Embryonic facial prominence (tissue), 1 donor: ENCODE measurements around the gene TTC39C.
"Not testable (repeated sequence)": the region's sequence is repeated elsewhere in the genome, so short reads cannot be mapped to it uniquely, and the experiment has no call there.

Experiments
- DNase-seq: peaks from one replicate; pipeline ENCODE4 v3.0.0-alpha.2; 2016; ENCODE audit errors: extremely low spot score

The TTC39C gene

DNA sequence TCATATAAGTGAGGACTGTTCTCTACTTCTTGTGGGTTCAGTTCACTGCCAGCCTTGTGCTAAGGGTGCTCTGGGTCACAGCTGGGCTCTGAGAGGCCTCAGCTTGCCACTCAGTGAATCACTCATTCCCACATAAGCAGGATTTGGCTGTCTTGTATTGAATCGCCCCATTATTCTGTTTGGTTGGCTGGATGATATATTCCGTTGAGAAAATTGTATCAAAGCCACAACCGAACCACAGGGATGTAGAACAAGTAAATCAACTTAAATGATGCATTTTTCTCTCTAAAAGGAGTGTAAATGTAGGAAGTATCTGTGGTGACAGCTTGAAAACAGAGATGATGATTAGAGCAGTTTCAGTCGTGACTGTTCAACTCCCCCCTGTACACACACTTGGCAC lies 39.6 kb downstream of the TTC39C start:
- DNase-seq: no peak

DNA sequence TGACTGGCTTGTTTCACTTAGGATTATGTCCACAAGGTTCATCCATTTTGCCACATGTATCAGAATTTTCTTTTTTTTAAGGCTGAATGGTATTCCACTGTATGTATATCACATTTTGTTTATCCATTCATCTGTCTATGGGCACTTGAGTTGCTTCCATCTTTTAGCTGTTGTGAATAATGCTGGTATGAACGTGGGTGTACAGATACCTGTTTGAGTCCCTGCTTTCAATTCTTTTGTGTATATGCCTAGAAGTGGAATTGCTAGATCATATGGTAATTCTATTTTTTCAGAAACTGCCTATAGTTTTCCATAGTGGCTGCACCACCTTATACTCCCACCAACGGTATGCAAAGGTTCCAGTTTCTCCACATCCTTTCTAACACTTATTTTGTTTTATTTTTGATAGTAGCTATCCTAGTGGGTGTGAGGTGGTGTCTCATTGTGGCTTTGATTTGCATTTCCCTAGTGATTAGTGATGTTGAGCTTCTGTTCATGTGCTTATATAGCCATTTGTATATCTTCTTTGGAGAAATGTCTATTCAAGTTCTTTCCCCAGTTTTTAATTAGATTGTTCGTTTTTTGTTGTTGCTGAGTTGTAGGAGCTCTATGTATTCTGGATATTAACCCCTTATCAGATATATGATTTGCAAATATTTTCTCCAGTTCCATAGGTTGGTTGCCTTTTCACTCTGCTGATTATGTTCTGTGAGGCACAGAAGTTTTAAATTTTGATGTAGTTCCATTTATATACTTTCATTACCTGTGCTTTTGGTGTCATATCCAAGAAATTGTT lies 40.7 kb downstream of the TTC39C start:
- DNase-seq: no peak

- DNase-seq: no peak
Observed at GRCh38 chr18:24055878-24056277, 41.3 kb downstream of the TTC39C start.

- no peak for DNase-seq
Observed at GRCh38 chr18:24056506-24056905, 42.0 kb downstream of the TTC39C start.

DNA sequence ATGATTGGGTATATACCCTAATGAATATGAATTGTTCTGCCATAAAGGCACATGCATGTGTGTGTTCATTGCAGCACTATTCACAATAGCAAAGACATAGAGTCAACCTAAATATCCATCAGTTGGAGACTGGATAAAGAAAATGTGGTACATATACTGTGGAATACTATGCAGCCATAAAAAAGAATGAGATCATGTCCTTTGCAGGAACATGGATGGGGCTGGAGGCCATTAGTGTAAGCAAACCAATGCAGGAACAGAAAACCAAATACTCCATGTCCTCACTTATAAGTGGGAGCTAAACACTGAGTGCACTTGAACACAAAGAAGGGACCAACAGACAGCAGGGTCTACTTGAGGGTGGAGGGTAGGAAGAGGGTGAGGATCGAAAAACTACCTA lies 43.2 kb downstream of the TTC39C start:
- no peak for DNase-seq

GRCh38 chr18:24059385-24059784 lies 44.8 kb downstream of the TTC39C start:
- not testable (repeated sequence) for DNase-seq

DNA sequence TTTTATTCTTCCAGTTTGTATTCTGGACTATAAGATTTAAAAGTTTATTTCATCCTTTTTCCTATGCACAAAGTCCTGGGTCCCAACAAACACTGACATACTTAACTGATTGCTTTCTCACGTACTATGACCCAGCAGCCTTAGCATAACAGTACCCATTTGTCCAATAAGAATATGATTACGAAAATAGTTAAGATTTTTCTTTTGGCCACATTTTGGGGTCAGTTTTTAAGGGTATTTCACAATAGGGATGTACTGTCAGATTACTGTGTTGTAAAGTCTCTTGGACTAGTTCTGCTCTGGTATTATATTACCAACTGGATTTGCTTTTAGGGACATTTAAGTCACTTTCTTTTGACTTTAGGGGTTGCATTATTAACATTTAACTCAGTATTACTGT lies 46.1 kb downstream of the TTC39C start:
- no peak for DNase-seq

DNA sequence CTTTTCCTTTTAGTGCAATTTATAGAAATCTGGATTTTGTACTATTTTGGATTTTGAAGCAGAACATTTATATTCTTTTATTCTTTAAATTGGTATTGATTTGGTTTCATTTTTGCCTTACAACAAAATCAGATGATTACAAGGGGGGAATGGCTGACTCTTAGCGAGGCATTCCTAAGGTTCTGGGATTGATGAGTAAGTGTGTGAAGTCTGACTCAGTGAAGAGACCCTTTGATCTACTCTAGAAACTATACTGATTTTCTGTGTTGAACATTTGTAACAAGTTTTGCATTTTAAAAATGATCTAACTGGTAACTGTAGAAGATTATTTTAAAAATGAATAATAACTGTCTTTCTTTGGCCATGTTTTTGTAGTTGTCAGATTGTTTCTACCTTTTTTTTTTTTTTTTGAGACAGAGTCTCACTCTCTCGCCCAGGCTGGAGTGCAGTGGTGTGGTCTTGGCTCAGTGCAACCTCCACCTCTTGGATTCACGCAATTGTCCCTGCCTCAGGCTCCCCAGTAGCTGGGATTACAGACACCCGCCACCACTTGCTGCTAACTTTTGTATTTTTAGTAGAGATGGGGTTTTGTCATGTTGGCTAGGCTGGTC lies 48.7 kb downstream of the TTC39C start:
- DNase-seq: no peak

DNA sequence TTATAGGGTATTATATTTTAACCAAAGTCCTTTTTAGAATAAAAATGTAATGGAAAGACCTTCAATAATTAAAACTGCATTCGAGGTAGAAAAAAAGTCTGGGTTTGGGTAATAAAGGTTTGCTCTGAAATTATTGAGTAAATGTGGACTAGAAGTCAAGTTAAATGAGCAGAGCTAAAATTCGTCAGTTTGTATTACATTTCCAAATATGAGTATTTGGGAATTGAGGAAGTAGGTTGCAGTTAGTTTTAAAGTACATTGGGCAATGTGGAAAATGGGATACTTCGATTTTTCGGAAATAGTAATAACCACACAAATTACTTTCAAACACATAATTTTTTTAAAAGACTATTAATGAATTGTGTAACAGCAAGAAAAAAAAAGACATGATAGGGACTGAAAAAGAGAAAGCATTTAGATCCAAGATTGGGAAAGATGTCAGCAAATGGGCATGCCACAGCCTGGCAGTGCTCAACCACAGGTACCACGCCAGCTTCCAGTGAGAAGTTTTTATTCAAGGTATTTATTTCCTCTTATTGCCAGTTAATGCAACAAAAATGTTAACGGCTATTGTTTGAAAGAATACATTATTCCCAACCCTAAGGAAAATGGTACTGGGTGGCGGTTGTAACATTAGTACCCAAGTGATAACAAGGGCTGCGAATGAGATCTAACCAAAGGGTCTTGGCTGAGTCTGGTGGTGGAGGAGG lies 50.0 kb downstream of the TTC39C start:
- DNase-seq: no peak

DNA sequence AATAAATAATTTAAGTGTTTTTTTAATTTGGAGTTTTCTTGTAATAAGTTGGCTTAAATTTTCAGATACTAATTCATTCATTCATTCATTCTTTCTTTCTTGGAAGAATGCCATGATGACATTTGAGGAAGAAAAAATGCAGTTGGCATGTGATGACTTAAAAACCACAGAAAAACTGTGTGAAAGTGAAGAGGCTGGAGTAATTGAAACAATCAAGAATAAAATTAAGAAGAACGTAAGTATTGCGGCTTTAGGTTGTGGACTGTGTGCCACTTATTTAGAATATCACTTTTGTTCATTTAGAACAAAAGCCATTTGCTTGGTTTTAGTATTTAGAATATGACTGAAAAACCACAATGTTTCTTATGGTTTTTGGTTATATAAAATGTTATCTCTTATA lies 51.4 kb downstream of the TTC39C start:
- DNase-seq: no peak

- no peak for DNase-seq
Observed at GRCh38 chr18:24068945-24069693, 54.6 kb downstream of the TTC39C start.

DNA sequence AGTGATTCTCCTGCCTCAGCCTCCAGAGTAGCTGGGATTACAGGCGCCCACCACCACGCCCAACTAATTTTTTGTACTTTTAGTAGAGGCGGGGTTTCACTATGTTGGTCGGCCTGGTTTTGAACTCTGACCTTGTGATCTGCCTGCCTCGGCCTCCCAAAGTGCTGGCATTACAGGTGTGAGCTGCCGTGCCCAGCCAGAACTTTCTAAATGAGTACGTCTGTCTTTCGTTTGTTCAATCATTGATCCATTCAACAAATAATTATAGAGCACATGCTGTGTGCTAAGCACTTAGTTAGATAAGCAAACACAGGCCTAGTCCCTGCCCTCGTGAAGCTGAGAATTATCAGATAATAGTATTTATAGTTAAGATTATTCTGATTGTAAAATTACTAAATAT lies 56.5 kb downstream of the TTC39C start:
- DNase-seq: no peak

GRCh38 chr18:24071779-24072178 lies 57.2 kb downstream of the TTC39C start:
- DNase-seq: no peak

- no peak for DNase-seq
Observed at GRCh38 chr18:24072743-24073142, 58.2 kb downstream of the TTC39C start.

- DNase-seq: no peak
Observed at GRCh38 chr18:24073791-24074190, 59.2 kb downstream of the TTC39C start.

GRCh38 chr18:24074757-24075156 lies 60.2 kb downstream of the TTC39C start:
- not testable (repeated sequence) for DNase-seq

- DNase-seq: no peak
Observed at GRCh38 chr18:24075767-24076597, 61.4 kb downstream of the TTC39C start.

DNA sequence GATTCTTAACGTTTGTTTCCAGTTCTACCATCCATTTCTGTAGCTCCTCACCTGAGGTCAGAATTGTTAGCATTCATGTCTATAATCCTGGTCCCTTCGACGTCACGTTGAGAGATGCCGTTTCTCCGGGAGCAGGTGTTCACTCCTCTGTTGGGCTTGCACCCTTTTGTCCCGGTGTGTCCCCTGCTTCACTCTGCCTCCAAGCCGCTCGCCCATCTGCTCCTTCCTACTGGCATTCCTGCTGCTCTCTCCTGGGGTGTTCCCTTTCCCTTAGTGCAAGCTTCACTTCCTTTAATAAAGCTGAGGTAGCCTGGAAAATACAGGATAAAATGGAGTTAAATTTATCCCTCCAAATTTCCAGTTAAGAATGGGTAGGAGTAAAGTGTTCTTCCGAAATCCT lies 62.4 kb downstream of the TTC39C start:
- DNase-seq: no peak

GRCh38 chr18:24078391-24078790 lies 63.8 kb downstream of the TTC39C start:
- DNase-seq: no peak

- no peak for DNase-seq
Observed at GRCh38 chr18:24080861-24081260, 66.3 kb downstream of the TTC39C start.

DNA sequence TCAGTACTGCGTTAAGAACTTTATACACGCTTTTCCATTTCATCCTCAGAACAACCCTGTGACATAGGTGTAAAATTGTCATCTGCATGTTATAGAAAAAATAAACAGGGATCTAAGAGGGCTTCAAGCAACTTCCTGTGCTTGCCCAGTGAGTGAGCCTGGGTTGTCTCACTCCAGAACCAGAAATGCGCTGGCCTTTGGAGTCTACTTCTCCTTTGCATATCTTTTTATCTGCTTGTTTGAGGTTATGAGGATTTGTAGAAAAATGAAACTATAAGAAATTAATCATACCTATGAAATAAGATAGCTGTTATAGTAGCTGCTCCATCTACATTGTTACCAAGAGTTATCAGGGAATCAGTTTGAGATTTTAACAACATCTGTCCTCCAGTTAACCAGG lies 69.0 kb downstream of the TTC39C start:
- no peak for DNase-seq
